NCI-H2196 (cell line): ENCODE measurements around the gene NLRP6.
"Not testable (repeated sequence)": the region's sequence is repeated elsewhere in the genome, so short reads cannot be mapped to it uniquely, and the experiment has no call there.

Experiments
- DNase-seq: peaks from one replicate; lab custom pipeline; 2025; ENCODE audit not compliant: unreplicated experiment; lab: John Stamatoyannopoulos, UW

The NLRP6 gene

DNA sequence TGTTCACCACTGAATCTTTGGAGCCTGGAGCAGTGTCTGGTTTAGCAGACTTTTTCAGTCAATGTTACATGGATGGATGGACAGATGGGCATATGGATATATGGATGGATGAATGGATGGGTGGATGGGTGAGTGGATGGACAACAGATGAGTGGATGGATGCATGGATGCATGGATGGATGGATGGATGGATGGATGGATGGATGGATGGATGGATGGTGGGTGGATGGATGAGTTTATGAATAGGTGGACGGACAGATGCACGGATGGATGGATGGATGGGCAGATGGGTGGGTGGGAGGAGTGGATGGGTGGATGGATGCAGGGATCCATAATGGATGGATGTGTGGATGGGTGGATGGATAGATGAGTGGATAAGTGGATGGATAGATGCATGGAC lies 22.4 kb upstream of the NLRP6 start:
- DNase-seq, result no peak

DNA sequence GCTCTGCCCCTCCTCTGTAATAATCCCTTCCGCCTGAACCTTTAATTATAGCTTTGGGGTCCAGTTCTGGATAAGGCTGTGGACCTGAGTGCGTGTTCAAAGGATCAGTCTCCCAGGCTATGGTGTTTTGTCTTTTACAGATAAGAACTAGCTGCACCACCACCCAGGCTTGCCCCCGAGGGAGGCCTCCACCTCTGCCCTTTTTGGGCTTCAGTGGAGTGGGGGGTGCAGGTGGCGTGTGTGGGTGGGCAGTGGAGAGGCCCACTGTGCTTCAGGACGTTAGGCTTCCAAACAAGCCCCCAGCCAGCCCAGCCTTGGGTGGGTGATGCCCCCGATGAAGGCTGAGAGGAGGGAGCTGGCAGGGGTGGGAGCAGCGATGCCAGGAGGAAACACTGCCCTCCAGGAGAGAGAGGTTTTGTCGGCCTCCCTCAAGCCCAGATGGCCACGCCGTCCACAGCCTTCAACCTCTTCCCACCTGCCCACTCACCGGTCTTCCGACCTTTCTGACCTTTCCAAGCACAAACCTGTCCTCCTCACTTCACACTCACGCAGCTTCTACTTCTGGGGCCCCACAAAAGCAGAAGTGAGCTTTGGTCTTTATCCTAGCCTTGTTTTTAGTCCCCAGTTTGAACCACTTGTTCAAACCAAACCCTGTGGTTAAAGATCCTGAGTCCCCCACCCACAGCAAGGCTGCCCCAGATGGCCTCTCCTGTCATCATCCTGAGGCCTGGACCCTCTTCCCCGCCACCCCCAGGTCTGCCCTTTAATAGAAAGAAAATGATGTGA lies 21.1 kb upstream of the NLRP6 start:
- DNase-seq, result no peak

DNA sequence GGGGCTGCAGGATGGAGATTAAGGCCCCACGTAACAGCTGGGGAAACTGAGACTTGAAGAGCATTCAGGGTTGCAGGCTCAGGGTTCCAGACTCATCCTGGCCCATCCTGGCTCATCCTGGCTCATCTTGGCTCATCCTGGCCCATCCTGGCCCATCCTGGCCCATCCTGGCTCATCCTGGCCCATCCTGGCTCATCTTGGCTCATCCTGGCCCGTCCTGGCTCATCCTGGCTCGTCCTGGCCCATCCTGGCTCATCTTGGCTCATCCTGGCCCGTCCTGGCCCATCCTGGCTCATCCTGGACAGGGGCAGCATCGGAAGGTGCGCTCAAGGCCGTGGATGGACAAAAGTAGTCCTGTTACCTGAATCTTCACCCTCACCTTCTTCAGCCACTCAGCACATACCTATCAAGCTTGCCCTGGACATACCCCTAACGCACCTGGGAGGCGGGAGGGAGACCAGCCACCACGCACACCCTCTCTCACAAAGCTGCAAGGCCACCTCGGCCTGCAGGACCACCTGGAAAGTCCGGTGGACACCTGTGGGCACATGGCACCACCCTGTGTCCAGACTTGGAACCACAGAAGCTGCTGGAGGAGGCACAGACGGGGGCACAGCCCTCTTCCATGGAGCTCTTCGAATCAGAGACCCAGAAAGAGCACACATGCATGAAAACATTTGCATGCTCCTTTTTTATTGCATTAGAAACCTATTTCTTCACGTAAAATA lies 20.3 kb upstream of the NLRP6 start:
- no peak for DNase-seq

DNA sequence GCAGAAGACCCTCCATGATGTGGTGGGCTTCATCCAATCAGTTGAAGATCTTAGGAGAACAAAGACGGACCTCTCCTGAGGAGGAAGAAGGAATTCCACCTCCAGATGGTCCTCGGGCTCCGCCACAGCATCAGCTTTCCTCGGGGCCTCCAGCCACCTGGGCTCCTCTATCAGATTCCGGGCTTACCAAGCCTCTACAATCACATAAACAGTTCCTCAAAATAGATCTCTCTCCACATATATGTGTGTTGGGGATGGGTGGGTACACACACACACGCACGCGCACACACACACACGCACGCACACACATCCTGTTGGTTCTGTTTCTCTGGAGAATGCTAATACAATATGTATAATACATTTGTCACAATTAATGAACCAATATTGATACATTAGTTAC lies 18.8 kb upstream of the NLRP6 start:
- no peak for DNase-seq

DNA sequence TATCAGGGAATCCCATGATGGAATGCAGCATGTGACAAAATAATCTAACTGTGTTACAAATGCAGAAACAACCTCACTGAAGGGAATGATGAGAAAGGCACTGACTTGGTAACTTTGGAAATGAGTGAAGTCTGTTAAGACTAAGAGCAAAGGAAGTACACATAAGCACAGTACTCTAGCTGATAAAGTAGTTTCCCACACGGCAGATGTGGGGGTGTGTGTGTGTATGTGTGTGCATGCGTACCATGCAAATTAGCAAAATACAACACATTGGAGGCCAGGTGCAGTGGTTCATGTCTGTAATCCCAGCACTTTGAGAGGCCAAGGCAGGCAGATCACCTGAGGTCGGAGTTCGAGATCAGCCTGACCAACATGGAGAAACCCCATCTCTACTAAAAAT lies 16.6 kb upstream of the NLRP6 start:
- no peak for DNase-seq

DNA sequence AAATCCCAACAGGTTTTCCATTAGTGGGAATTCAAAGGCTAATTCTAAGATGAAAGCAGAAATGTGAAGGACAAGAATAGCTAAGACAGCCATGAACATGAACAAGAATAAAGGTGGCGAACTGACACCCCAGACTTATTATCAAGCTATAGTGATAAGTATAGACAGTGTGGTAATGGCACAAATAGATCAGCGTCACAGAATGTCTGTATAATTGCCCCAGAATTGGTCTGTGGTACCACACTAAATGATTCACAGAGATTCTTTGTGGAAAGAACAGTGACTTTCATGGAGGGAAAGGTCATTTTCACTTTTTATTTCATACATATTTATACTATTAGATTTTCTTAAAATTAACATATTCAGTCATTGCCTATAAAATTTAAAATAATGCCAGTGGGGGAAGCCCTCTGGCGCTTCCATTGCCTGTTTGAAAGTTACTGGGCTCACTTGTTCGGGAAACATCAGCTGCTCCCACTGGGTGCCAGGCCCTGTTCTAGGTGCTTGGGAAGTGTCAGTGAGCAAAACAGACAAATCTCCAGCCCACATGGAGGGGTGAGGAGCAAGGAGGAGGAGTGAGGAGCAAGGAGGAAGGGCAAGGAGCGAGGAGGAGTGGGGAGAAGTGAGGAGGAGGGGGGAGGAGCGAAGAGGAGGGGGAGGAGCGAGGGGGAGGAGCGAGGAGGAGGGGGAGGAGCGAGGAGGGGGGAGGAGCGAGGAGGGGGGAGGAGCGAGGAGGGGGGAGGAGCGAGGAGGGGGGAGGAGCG lies 11.3 kb upstream of the NLRP6 start:
- no peak for DNase-seq

DNA sequence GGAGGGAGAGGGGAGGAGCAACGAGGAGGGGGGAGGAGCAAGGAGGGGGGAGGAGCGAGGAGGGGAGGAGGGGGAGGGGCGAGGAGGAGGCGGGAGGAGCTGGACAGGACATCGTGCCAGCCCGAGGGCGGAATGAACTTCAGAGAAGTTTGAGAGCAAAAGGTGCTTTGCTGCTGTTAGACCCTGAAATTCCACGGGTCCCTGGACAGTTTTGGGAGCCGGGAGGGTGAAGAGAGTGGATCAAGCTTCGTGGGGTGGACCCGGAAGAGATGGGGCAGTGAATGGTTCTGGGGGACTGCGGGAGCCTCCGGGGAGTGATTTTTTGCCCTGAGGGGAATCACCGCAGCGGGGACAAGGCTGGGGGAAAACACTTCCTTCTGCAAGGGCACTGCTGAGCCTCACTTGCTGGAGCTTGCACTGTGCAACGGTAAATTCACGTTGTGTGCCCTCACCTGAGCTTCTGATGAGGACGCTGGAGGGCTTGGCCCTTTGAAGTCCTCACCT lies 10.7 kb upstream of the NLRP6 start:
- no peak for DNase-seq

DNA sequence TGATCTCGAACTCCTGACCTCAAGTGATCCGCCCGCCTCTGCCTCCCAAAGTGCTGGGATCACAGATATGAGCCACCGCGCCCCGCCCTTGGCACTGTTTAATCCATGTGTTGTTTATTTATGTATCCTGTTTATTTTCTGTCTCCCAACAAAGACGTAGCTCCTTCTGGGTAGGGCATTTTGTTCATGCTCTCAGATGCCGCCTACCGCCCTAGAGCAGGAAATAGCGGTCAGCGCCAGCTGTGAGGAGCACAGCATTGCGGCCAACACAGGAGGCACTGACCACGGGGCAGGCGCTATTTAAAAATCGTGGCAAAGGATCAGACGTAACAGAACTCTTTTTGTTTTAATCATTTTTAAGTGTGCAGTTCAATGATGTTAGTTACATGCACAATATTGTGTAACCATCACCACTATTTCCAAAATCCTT lies 9.5 kb upstream of the NLRP6 start:
- not testable (repeated sequence) for DNase-seq

DNA sequence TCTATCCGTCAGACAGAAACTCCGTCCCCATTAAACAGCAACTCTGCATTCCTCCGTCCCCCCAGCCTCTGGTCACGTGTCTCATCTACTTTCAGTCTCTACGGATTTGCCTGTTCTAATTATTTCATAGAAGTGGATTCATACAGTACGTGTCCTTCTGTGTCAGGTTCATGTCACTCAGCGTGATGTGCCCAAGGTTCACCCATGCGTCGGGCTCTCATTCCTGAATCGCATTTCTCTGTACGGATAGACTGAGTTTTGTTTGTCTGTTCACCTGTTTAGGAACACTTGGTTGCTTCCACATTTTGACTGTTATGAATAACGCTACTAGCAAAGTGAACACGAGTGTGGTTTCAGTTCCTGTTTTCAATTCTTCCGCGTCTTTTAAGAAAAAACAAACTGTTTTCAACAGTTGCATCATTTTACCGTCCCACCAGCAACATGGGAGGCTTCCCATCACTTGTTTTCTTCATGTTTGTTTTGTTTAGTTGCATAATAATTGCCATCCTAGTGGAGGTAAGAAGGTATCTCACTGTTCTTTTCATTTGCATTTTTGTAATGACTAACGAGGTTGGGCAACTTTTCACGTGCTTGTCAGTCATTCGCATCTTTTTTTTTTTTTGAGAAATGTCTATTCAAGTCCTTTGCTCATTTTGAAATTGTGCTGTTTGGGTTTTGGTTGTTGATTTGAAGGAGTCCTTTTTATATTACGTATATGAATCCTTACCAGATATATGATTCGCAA lies 8.9 kb upstream of the NLRP6 start:
- DNase-seq, result no peak

DNA sequence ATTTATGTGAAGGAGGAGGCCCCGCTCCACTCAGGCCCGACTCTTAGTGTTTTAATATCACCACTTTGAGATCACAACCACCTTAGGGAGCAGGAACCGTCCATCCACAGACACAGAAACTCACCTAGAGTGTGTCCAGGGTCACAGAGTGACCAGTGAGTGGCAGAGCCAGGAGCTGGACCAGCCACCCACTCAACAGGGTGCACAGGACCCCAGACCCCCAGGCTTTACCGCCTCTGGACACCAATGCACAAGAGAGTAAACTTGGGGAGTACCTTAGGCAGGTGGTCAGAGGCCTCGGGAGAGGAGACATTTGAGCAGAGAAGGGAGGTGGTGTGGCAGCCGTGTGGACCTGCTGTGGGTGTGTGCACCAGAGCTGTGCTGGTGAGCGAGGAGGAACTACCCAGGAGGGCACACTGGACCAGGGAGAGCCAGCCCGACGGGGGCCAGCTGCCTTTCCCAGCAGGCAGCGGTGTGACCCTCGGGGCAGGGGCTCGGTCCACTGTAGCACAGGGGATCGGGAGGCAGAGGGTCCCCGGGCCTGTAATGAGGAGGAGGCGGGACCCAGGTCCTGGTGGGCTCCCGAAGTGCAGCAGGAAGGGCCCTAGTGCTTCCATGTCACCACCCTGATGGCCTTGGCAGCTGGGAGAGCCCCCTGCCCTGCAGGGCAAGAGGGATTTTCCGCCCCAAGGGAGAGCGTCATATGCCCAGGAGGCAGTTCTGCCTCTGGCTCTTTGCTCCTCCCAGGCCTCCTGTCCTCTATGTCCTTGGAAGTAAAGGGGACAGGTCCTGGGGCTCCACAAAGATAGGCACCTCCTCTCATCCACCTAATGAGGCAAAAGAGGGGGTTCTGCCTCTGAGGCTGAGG lies 7.5 kb upstream of the NLRP6 start:
- no peak for DNase-seq

DNA sequence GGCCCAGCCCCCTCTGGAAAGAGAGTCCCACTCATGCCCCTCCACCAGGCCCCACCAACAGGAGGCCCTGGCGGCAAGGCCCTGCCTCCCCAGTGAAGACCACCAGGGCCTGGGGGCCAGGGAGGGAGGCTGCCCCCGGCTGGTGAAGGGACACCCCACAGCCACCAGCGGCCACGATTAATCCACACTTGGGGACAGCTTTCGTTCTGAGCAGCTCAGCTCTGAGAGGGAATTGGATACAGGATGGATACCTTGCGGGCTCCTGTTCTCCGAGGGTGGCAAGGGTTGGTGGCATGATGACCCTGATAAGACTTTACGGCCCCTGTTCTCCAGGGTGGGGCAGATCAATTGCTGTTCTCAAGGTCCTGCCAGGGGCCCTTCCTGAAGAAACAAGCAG lies 6.9 kb upstream of the NLRP6 start:
- DNase-seq, result no peak

DNA sequence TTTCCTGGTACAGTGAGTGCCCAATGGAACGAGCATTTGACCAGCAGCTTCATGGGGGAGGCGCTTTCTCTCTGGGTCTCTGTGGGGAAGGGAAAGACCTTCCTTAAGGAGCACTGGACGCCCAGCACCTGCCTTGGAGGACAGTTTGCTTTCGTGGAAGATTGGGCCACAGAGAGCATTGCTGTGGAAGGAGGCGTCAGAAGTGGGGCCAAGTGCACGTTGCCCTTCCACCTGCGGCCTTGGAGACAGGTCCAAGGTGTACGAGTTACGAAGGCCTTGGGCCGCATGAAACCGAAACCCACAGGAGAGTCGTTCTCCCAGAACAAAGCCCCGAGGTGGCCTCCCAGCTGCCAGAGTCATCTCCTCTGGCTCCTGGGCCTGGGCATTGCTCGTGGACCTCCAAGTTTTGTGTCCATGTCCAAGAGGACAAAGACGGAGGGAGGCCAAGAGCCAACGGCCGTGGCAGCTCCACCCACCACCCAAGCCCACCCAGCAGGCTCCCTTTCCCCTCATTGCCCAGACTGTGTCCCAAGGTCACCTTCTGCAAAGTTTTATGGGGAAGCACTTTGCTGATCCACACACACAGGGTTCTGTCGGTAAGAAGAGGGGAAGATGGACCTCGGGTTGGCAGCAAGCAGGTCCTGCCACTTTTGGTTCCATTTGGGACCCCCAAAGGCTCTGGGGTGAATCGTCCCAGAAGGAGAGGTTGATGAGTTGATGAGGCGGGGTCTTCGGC lies 5.8 kb upstream of the NLRP6 start:
- no peak for DNase-seq

DNA sequence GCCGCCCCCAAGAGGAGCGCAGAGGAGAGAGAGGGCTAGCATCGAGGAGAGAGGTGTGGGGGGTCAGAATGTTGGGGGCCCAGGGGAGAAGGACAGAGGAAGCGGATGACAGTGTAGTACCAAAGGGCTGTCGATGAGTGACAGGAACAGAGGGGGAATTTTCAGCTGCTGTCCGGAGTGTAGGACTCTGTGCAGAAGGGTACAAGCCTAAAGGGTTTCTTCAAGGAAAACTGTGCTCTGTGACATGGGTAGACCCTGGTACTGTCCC lies 5.3 kb upstream of the NLRP6 start:
- no peak for DNase-seq

DNA sequence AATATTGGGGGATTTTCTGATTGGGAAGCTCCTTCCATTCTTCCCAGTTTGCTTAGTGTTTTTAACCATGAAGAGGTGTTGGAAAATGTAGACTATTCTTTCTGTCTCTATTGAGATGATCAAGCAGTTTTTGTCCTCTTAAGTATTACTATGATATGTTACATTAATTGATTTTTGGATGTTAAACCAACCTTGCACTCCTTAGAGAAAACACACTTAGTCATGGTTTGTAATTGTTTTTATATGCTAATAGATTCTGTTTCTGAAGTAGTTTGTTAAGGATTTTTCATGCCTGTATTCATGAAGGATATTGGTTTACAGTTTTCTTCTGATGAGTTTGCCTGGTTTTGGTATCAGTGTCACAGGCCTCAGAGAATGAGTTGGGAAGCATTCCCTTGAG lies 2.0 kb upstream of the NLRP6 start:
- no peak for DNase-seq

DNA sequence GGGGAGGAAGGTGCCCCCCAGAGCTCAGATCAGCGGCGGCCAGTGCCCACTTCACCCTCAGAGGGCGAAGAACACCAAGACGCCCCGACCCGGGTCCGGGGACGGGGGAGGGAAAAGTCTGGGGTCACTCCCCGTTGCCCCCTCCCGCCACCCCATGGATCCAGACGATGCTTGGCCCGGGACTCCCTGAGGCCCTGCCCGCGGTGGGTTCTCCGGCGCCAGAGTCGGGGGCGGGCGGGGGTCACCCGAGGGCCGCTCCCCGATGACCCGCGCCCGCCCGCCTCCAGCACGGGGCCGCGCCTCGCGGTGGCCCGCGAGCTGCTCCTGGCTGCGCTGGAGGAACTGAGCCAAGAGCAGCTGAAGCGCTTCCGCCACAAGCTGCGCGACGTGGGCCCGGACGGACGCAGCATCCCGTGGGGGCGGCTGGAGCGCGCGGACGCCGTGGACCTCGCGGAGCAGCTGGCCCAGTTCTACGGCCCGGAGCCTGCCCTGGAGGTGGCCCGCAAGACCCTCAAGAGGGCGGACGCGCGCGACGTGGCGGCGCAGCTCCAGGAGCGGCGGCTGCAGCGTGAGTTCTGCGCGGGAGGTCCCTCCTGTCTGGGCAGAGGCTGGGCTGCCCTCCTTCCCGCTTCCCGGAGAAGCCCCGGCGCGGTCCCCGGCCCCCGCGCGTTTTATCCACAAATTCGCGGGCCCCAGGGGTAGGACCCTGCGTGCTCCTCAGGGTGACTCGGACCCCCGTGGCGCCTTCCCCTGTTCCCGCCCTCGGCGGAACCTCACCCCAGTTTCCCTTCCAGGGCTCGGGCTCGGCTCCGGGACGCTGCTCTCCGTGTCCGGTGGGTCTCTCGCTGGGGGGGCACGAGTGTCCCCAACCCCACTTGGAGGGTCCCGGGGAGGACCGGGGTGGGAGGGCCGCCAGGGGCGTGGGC lies 1.1 kb downstream of the NLRP6 start:
- DNase-seq, result no peak

DNA sequence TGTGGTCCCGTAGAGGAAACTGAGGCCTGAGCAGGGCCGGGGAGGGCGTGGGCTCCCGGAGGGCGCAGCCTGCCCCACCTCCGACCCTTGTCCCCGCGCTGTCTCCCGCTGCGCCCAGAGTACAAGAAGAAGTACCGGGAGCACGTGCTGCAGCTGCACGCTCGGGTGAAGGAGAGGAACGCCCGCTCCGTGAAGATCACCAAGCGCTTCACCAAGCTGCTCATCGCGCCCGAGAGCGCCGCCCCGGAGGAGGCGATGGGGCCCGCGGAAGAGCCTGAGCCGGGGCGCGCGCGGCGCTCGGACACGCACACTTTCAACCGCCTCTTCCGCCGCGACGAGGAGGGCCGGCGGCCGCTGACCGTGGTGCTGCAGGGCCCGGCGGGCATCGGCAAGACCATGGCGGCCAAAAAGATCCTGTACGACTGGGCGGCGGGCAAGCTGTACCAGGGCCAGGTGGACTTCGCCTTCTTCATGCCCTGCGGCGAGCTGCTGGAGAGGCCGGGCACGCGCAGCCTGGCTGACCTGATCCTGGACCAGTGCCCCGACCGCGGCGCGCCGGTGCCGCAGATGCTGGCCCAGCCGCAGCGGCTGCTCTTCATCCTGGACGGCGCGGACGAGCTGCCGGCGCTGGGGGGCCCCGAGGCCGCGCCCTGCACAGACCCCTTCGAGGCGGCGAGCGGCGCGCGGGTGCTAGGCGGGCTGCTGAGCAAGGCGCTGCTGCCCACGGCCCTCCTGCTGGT lies 1.9 kb downstream of the NLRP6 start:
- peak; percentile 64 for DNase-seq

DNA sequence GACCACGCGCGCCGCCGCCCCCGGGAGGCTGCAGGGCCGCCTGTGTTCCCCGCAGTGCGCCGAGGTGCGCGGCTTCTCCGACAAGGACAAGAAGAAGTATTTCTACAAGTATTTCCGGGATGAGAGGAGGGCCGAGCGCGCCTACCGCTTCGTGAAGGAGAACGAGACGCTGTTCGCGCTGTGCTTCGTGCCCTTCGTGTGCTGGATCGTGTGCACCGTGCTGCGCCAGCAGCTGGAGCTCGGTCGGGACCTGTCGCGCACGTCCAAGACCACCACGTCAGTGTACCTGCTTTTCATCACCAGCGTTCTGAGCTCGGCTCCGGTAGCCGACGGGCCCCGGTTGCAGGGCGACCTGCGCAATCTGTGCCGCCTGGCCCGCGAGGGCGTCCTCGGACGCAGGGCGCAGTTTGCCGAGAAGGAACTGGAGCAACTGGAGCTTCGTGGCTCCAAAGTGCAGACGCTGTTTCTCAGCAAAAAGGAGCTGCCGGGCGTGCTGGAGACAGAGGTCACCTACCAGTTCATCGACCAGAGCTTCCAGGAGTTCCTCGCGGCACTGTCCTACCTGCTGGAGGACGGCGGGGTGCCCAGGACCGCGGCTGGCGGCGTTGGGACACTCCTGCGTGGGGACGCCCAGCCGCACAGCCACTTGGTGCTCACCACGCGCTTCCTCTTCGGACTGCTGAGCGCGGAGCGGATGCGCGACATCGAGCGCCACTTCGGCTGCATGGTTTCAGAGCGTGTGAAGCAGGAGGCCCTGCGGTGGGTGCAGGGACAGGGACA lies 2.7 kb downstream of the NLRP6 start:
- no peak for DNase-seq
